ENCODE results near the gene GRID1.

Gene GRID1

GRCh38 chr10:86305521-86305920 is 61.1 kb downstream of the GRID1 start:
- Histone ChIP-seq H3K4me1 (ENCODE audit: control insufficient read depth in 2 of 2, insufficient read depth in 2 of 2, low read length in 2 of 2) (no peaks in the 10 kb centered on the region), H3K36me3 (ENCODE audit: control insufficient read depth in 2 of 2, insufficient read depth in 2 of 2, low read length in 2 of 2) (no peaks in the 10 kb centered on the region), H3K9ac (ENCODE audit: low read depth in 1 of 2, low read length in 2 of 2) (no peak overlapping the region), H3K4me3 (ENCODE audit: low read length in 2 of 2) (no peak overlapping the region), H3K27ac (ENCODE audit: low read depth in 2 of 2, low read length in 2 of 2) (no peak overlapping the region), H3K9me3 (ENCODE audit: control insufficient read depth in 2 of 2, low read length in 2 of 2) (no peaks in the 10 kb centered on the region), H3K27me3 (ENCODE audit: control insufficient read depth in 2 of 2, insufficient read depth in 2 of 2, low read length in 2 of 2) (no peaks in the 10 kb centered on the region)

GRCh38 chr10:86304436-86304835 is 62.2 kb downstream of the GRID1 start:
- Histone ChIP-seq H3K4me1 (ENCODE audit: control insufficient read depth in 2 of 2, insufficient read depth in 2 of 2, low read length in 2 of 2) (no peaks in the 10 kb centered on the region), H3K27me3 (ENCODE audit: control insufficient read depth in 2 of 2, insufficient read depth in 2 of 2, low read length in 2 of 2) (no peaks in the 10 kb centered on the region), H3K36me3 (ENCODE audit: control insufficient read depth in 2 of 2, insufficient read depth in 2 of 2, low read length in 2 of 2) (no peaks in the 10 kb centered on the region), H3K9ac (ENCODE audit: low read depth in 1 of 2, low read length in 2 of 2) (no peak overlapping the region), H3K27ac (ENCODE audit: low read depth in 2 of 2, low read length in 2 of 2) (no peak overlapping the region), H3K4me3 (ENCODE audit: low read length in 2 of 2) (no peak overlapping the region), H3K9me3 (ENCODE audit: control insufficient read depth in 2 of 2, low read length in 2 of 2) (no peaks in the 10 kb centered on the region)

GRCh38 chr10:86303626-86304025 is 63.0 kb downstream of the GRID1 start:
- Histone ChIP-seq H3K4me1 (ENCODE audit: control insufficient read depth in 2 of 2, insufficient read depth in 2 of 2, low read length in 2 of 2) (no peaks in the 10 kb centered on the region), H3K27ac (ENCODE audit: low read depth in 2 of 2, low read length in 2 of 2) (no peak overlapping the region), H3K9me3 (ENCODE audit: control insufficient read depth in 2 of 2, low read length in 2 of 2) (no peaks in the 10 kb centered on the region), H3K9ac (ENCODE audit: low read depth in 1 of 2, low read length in 2 of 2) (no peak overlapping the region), H3K4me3 (ENCODE audit: low read length in 2 of 2) (no peak overlapping the region), H3K27me3 (ENCODE audit: control insufficient read depth in 2 of 2, insufficient read depth in 2 of 2, low read length in 2 of 2) (no peaks in the 10 kb centered on the region), H3K36me3 (ENCODE audit: control insufficient read depth in 2 of 2, insufficient read depth in 2 of 2, low read length in 2 of 2) (no peaks in the 10 kb centered on the region)

- Histone ChIP-seq H3K27ac (ENCODE audit: low read depth in 2 of 2, low read length in 2 of 2) (no peak overlapping the region), H3K27me3 (ENCODE audit: control insufficient read depth in 2 of 2, insufficient read depth in 2 of 2, low read length in 2 of 2) (no peaks in the 10 kb centered on the region), H3K9me3 (ENCODE audit: control insufficient read depth in 2 of 2, low read length in 2 of 2) (no peaks in the 10 kb centered on the region), H3K4me3 (ENCODE audit: low read length in 2 of 2) (no peak overlapping the region), H3K4me1 (ENCODE audit: control insufficient read depth in 2 of 2, insufficient read depth in 2 of 2, low read length in 2 of 2) (no peaks in the 10 kb centered on the region), H3K9ac (ENCODE audit: low read depth in 1 of 2, low read length in 2 of 2) (no peak overlapping the region), H3K36me3 (ENCODE audit: control insufficient read depth in 2 of 2, insufficient read depth in 2 of 2, low read length in 2 of 2) (no peaks in the 10 kb centered on the region)
Observed at GRCh38 chr10:86301971-86302370, 64.6 kb downstream of the GRID1 start.

GRCh38 chr10:86300931-86301830 is 65.4 kb downstream of the GRID1 start:
- Histone ChIP-seq H3K9ac (ENCODE audit: low read depth in 1 of 2, low read length in 2 of 2) (no peak overlapping the region), H3K27me3 (ENCODE audit: control insufficient read depth in 2 of 2, insufficient read depth in 2 of 2, low read length in 2 of 2) (no peaks in the 10 kb centered on the region), H3K4me1 (ENCODE audit: control insufficient read depth in 2 of 2, insufficient read depth in 2 of 2, low read length in 2 of 2) (no peaks in the 10 kb centered on the region), H3K4me3 (ENCODE audit: low read length in 2 of 2) (no peak overlapping the region), H3K36me3 (ENCODE audit: control insufficient read depth in 2 of 2, insufficient read depth in 2 of 2, low read length in 2 of 2) (no peaks in the 10 kb centered on the region), H3K9me3 (ENCODE audit: control insufficient read depth in 2 of 2, low read length in 2 of 2) (no peaks in the 10 kb centered on the region), H3K27ac (ENCODE audit: low read depth in 2 of 2, low read length in 2 of 2) (no peak overlapping the region)

GRCh38 chr10:86300399-86300925 is 66.1 kb downstream of the GRID1 start:
- no peaks in the 10 kb centered on the region for H3K9me3 ChIP-seq (ENCODE audit: control insufficient read depth in 2 of 2, low read length in 2 of 2)
- no peaks in the 10 kb centered on the region for H3K27me3 ChIP-seq (ENCODE audit: control insufficient read depth in 2 of 2, insufficient read depth in 2 of 2, low read length in 2 of 2)
- H3K27ac ChIP-seq (ENCODE audit: low read depth in 2 of 2, low read length in 2 of 2), result no peak overlapping the region
- H3K4me1 ChIP-seq (ENCODE audit: control insufficient read depth in 2 of 2, insufficient read depth in 2 of 2, low read length in 2 of 2), result no peaks in the 10 kb centered on the region
- no peaks in the 10 kb centered on the region for H3K36me3 ChIP-seq (ENCODE audit: control insufficient read depth in 2 of 2, insufficient read depth in 2 of 2, low read length in 2 of 2)
- no peak overlapping the region for H3K9ac ChIP-seq (ENCODE audit: low read depth in 1 of 2, low read length in 2 of 2)
- no peak overlapping the region for H3K4me3 ChIP-seq (ENCODE audit: low read length in 2 of 2)

GRCh38 chr10:86299562-86299961 is 67.0 kb downstream of the GRID1 start:
- Histone ChIP-seq H3K4me3 (ENCODE audit: low read length in 2 of 2) (no peak overlapping the region), H3K4me1 (ENCODE audit: control insufficient read depth in 2 of 2, insufficient read depth in 2 of 2, low read length in 2 of 2) (no peaks in the 10 kb centered on the region), H3K27ac (ENCODE audit: low read depth in 2 of 2, low read length in 2 of 2) (no peak overlapping the region), H3K9ac (ENCODE audit: low read depth in 1 of 2, low read length in 2 of 2) (no peak overlapping the region), H3K36me3 (ENCODE audit: control insufficient read depth in 2 of 2, insufficient read depth in 2 of 2, low read length in 2 of 2) (no peaks in the 10 kb centered on the region), H3K27me3 (ENCODE audit: control insufficient read depth in 2 of 2, insufficient read depth in 2 of 2, low read length in 2 of 2) (no peaks in the 10 kb centered on the region), H3K9me3 (ENCODE audit: control insufficient read depth in 2 of 2, low read length in 2 of 2) (no peaks in the 10 kb centered on the region)

- Histone ChIP-seq H3K36me3 (ENCODE audit: control insufficient read depth in 2 of 2, insufficient read depth in 2 of 2, low read length in 2 of 2) (no peaks in the 10 kb centered on the region), H3K27ac (ENCODE audit: low read depth in 2 of 2, low read length in 2 of 2) (no peak overlapping the region), H3K27me3 (ENCODE audit: control insufficient read depth in 2 of 2, insufficient read depth in 2 of 2, low read length in 2 of 2) (no peaks in the 10 kb centered on the region), H3K4me3 (ENCODE audit: low read length in 2 of 2) (no peak overlapping the region), H3K9ac (ENCODE audit: low read depth in 1 of 2, low read length in 2 of 2) (no peak overlapping the region), H3K9me3 (ENCODE audit: control insufficient read depth in 2 of 2, low read length in 2 of 2) (no peaks in the 10 kb centered on the region), H3K4me1 (ENCODE audit: control insufficient read depth in 2 of 2, insufficient read depth in 2 of 2, low read length in 2 of 2) (no peaks in the 10 kb centered on the region)
Observed at GRCh38 chr10:86298501-86299001, 68.0 kb downstream of the GRID1 start.

- Histone ChIP-seq H3K27me3 (ENCODE audit: control insufficient read depth in 2 of 2, insufficient read depth in 2 of 2, low read length in 2 of 2) (no peaks in the 10 kb centered on the region), H3K4me3 (ENCODE audit: low read length in 2 of 2) (no peak overlapping the region), H3K9ac (ENCODE audit: low read depth in 1 of 2, low read length in 2 of 2) (no peak overlapping the region), H3K9me3 (ENCODE audit: control insufficient read depth in 2 of 2, low read length in 2 of 2) (no peaks in the 10 kb centered on the region), H3K4me1 (ENCODE audit: control insufficient read depth in 2 of 2, insufficient read depth in 2 of 2, low read length in 2 of 2) (no peaks in the 10 kb centered on the region), H3K36me3 (ENCODE audit: control insufficient read depth in 2 of 2, insufficient read depth in 2 of 2, low read length in 2 of 2) (no peaks in the 10 kb centered on the region), H3K27ac (ENCODE audit: low read depth in 2 of 2, low read length in 2 of 2) (no peak overlapping the region)
Observed at GRCh38 chr10:86295791-86296190, 70.8 kb downstream of the GRID1 start.

- no peaks in the 10 kb centered on the region for H3K4me1 ChIP-seq (ENCODE audit: control insufficient read depth in 2 of 2, insufficient read depth in 2 of 2, low read length in 2 of 2)
- H3K27ac ChIP-seq (ENCODE audit: low read depth in 2 of 2, low read length in 2 of 2), result no peak overlapping the region
- H3K36me3 ChIP-seq (ENCODE audit: control insufficient read depth in 2 of 2, insufficient read depth in 2 of 2, low read length in 2 of 2), result no peaks in the 10 kb centered on the region
- H3K9ac ChIP-seq (ENCODE audit: low read depth in 1 of 2, low read length in 2 of 2), result no peak overlapping the region
- no peaks in the 10 kb centered on the region for H3K9me3 ChIP-seq (ENCODE audit: control insufficient read depth in 2 of 2, low read length in 2 of 2)
- no peak overlapping the region for H3K4me3 ChIP-seq (ENCODE audit: low read length in 2 of 2)
- H3K27me3 ChIP-seq (ENCODE audit: control insufficient read depth in 2 of 2, insufficient read depth in 2 of 2, low read length in 2 of 2), result no peaks in the 10 kb centered on the region
Observed at GRCh38 chr10:86295351-86295750, 71.2 kb downstream of the GRID1 start.
